K562 (cell line): ENCODE results near the gene PPP1R14B. TPM values are rescaled to one million over a fixed set of nuclear protein-coding genes. Genes with fewer than 3 reads are reported as not detected.

ENCODE experiments used
- ATAC-seq: fragments of 200-7000 bp; cut with Tn5 transposase; 3 replicates; pipeline ENCODE4 v1.9.1; 2020; ENCODE audit warnings: moderate library complexity
- BruUV-seq: library from RNA; stranded (reverse); fragments of 400-500 nt; replicated peaks from 2 replicates; lab custom pipeline; 2021; lab: Mats Ljungman, UMichigan
- CTCF ChIA-PET: fragments of 300-600 bp; formaldehyde crosslinking; extraction: SDS; loops from one replicate; lab custom pipeline; 2021; ENCODE audit warnings: low intra/inter-chr PET ratio; lab: Yijun Ruan, JAX
- POLR2A ChIA-PET: fragments of 300-600, 350-650 bp; sonication (Branson Sonifier 250); formaldehyde crosslinking; extraction: SDS; loops from one replicate; lab custom pipeline; 2021; ENCODE audit warnings: antibody characterized with exemption, inconsistent platforms; lab: Yijun Ruan, JAX
- DNase-seq, 4 experiments: peaks; one replicate each; pipeline versions ENCODE4 v3.0.0 to v3.0.0-alpha.2; 2011 to 2018; ENCODE audit warnings: low spot score in 3 of 4, mixed read lengths in 3 of 4; ENCODE audit errors: extremely low read depth in 1 of 4
- FAIRE-seq: peaks from 2 replicates; lab custom pipeline; 2011; peaks lifted over from hg19 to GRCh38; lab: Jason Lieb, UNC
- H2AFZ ChIP-seq: 2 replicates; pipeline ENCODE4 v1.6.0; 2011; ENCODE audit warnings: low read depth, low read length, control low read depth, inconsistent platforms
- H3K27ac ChIP-seq: fragments of 200-600 bp; 3 replicates; pipeline ENCODE4 v1.8.0; 2011; ENCODE audit warnings: low read depth, mild to moderate bottlenecking, control low read depth, inconsistent platforms, low read length, moderate library complexity, mixed read lengths; ENCODE audit errors: extremely low read depth
- H3K27me3 ChIP-seq, 2 experiments: fragments of 300-600 bp in 1 of 2; 2 replicates in 1 of 2; 3 replicates in 1 of 2; pipeline versions ENCODE4 v1.6.0 to v1.8.0; 2011; ENCODE audit warnings: inconsistent platforms in 2 of 2, low read length in 2 of 2, mild to moderate bottlenecking in 1 of 2, mixed read lengths in 1 of 2, moderate library complexity in 1 of 2; ENCODE audit not compliant: control insufficient read depth in 2 of 2, insufficient read depth in 2 of 2
- H3K36me3 ChIP-seq: fragments of 300-600 bp; 3 replicates; pipeline ENCODE4 v1.8.0; 2011; ENCODE audit warnings: mild to moderate bottlenecking, low read length, inconsistent platforms; ENCODE audit not compliant: control insufficient read depth, insufficient read depth
- H3K4me1 ChIP-seq, 2 experiments: fragments of 200-600 bp in 1 of 2; replicated peaks in 1 of 2; 2 replicates in 1 of 2; 3 replicates in 1 of 2; pipeline versions ENCODE4 v1.5.1 to v1.8.0; 2011; ENCODE audit warnings: inconsistent platforms in 2 of 2, low read length in 2 of 2, mild to moderate bottlenecking in 1 of 2, mixed read lengths in 1 of 2, moderate library complexity in 1 of 2; ENCODE audit not compliant: control insufficient read depth in 2 of 2, insufficient read depth in 2 of 2
- H3K4me2 ChIP-seq: 2 replicates; pipeline ENCODE4 v1.6.1; 2011; ENCODE audit warnings: low read length, control low read depth, inconsistent platforms, mixed read lengths; ENCODE audit not compliant: insufficient read depth
- H3K4me3 ChIP-seq: fragments of 200-600 bp; sonication (generic), shearing (Covaris generic); 2 replicates; pipeline ENCODE4 v1.5.1; 2016; ENCODE audit warnings: control low read depth, inconsistent platforms
- H3K79me2 ChIP-seq: fragments of 200-600 bp; 3 replicates; pipeline ENCODE4 v1.8.0; 2011; ENCODE audit warnings: low read length, inconsistent platforms; ENCODE audit not compliant: control insufficient read depth, insufficient read depth
- H3K9ac ChIP-seq, 2 experiments: 2 replicates each; pipeline versions ENCODE4 v1.6.0 to v1.6.1; 2011; ENCODE audit warnings: low read depth in 2 of 2, low read length in 2 of 2, control low read depth in 1 of 2, inconsistent platforms in 1 of 2, mild to moderate bottlenecking in 1 of 2, mixed read lengths in 1 of 2; ENCODE audit not compliant: insufficient read depth in 1 of 2
- H3K9me1 ChIP-seq: one replicate; pipeline ENCODE4 v1.6.0; 2011; ENCODE audit warnings: inconsistent platforms, mild to moderate bottlenecking, low read length, moderate library complexity; ENCODE audit not compliant: control insufficient read depth, insufficient read depth
- H3K9me3 ChIP-seq: replicated peaks from 2 replicates; pipeline ENCODE4 v1.5.1; 2011; ENCODE audit warnings: low read depth, low read length, inconsistent platforms; ENCODE audit not compliant: control insufficient read depth, insufficient read depth
- H4K20me1 ChIP-seq: replicated peaks from 2 replicates; pipeline ENCODE4 v1.6.1; 2011; ENCODE audit warnings: low read length, inconsistent platforms, mixed read lengths; ENCODE audit not compliant: control insufficient read depth, insufficient read depth
- CBFA2T3 ChIP-seq: fragments of 450-650 bp; IDR thresholded peaks from 2 replicates; pipeline ENCODE4 v1.6.1; 2017
- DMBX1 ChIP-seq: fragments of 250-450 bp; sonication (Bioruptor Pico); IDR thresholded peaks from 2 replicates; pipeline ENCODE4 v1.8.0; 2022; ENCODE audit warnings: inconsistent platforms, mild to moderate bottlenecking, moderate library complexity, borderline replicate concordance
- DPF2 ChIP-seq: fragments of 450-650 bp; IDR thresholded peaks from 2 replicates; pipeline ENCODE4 v1.6.1; 2016
- ELK1 ChIP-seq: sonication (generic); formaldehyde crosslinking; IDR thresholded peaks from 2 replicates; pipeline ENCODE4 v1.8.1; 2022; ENCODE audit warnings: missing genetic modification reagents
- FOXJ3 ChIP-seq: sonication (generic); formaldehyde crosslinking; IDR thresholded peaks from 2 replicates; pipeline ENCODE4 v1.4.0; 2020; ENCODE audit warnings: mild to moderate bottlenecking, missing genetic modification reagents
- HMGN3 ChIP-seq: IDR thresholded peaks from 2 replicates; pipeline ENCODE4 v1.6.1; 2011; ENCODE audit warnings: borderline replicate concordance, low read depth, mild to moderate bottlenecking, mixed read lengths, low read length; ENCODE audit not compliant: insufficient read length; ENCODE audit errors: extremely low read depth
- NCOA2 ChIP-seq, 2 experiments: fragments of 450-650 bp; IDR thresholded peaks; 2 replicates each; pipeline ENCODE4 v1.6.1; 2018; ENCODE audit warnings: mild to moderate bottlenecking in 2 of 2, moderate library complexity in 1 of 2; ENCODE audit not compliant: partially characterized antibody in 2 of 2
- NRF1 ChIP-seq, 2 experiments: fragments of 450-650 bp; IDR thresholded peaks in 1 of 2; conservative IDR thresholded peaks in 1 of 2; 2 replicates each; pipeline ENCODE4 v1.6.1; 2014; ENCODE audit warnings: mild to moderate bottlenecking in 2 of 2
- POLR2G ChIP-seq: fragments of 200-400 bp; formaldehyde crosslinking; IDR thresholded peaks from 2 replicates; pipeline ENCODE4 v1.6.1; 2017; ENCODE audit warnings: low read depth, mild to moderate bottlenecking, antibody characterized with exemption, low read length, moderate library complexity
- SAFB2 ChIP-seq: fragments of 200-400 bp; formaldehyde crosslinking; IDR thresholded peaks from 2 replicates; pipeline ENCODE4 v1.6.1; 2018; ENCODE audit warnings: borderline replicate concordance, low read length, low read depth, moderate library complexity; ENCODE audit not compliant: severe bottlenecking
- TARDBP ChIP-seq: fragments of 450-650 bp; IDR thresholded peaks from 2 replicates; pipeline ENCODE4 v1.6.1; 2016
- ZBED1 ChIP-seq: IDR thresholded peaks from 2 replicates; pipeline ENCODE4 v1.6.1; 2014
- ZBTB7A ChIP-seq: IDR thresholded peaks from 2 replicates; pipeline ENCODE4 v1.6.1; 2011; ENCODE audit warnings: low read depth, mild to moderate bottlenecking, low read length, moderate library complexity, borderline replicate concordance; ENCODE audit not compliant: control insufficient read depth
- ZNF140 ChIP-seq: fragments of 250-450 bp; sonication (Bioruptor Pico); IDR thresholded peaks from 2 replicates; pipeline ENCODE4 v1.8.0; 2021; ENCODE audit warnings: moderate library complexity, mild to moderate bottlenecking, inconsistent platforms
- ZNF143 ChIP-seq: sonication (generic); formaldehyde crosslinking; IDR thresholded peaks from 2 replicates; pipeline ENCODE4 v1.9.0; 2022; ENCODE audit warnings: mild to moderate bottlenecking, missing genetic modification reagents
- ZNF239 ChIP-seq: fragments of 250-450 bp; sonication (Bioruptor Pico); IDR thresholded peaks from 2 replicates; pipeline ENCODE4 v1.4.0; 2020; ENCODE audit warnings: mild to moderate bottlenecking
- ZNF76 ChIP-seq: fragments of 250-450 bp; sonication (Bioruptor Pico); IDR thresholded peaks from 2 replicates; pipeline ENCODE4 v1.4.0; 2020; ENCODE audit warnings: mild to moderate bottlenecking, moderate library complexity, borderline replicate concordance
- WGBS: fragments of 100-300 bp; shearing (Covaris generic); methylation state at CpG from one replicate; pipeline ENCODE4 v1.1.6; 2016; ENCODE audit warnings: low coverage, mixed read lengths; ENCODE audit not compliant: insufficient coverage; ENCODE audit errors: missing lambda C conversion rate; 5-methylcytosine and 5-hydroxymethylcytosine counted together
- in situ Hi-C: fragments of 300-500 bp; cut with MboI; formaldehyde crosslinking; loops from 4 replicates; pipeline ENCODE4 v1.15.0; 2018; ENCODE audit warnings: inconsistent platforms, mixed read lengths
- intact Hi-C: fragments of 100-400 bp; cut with micrococcal nuclease; formaldehyde crosslinking; loops from 2 replicates; pipeline ENCODE4 v1.14.2; 2022
- polyA plus RNA-seq, 8 experiments: library from polyadenylated mRNA; depleted of rRNA in 4 of 8; stranded (reverse) in 5 of 8; unstranded in 3 of 8; fragments of >200 nt; fragmentation: Nextera tagmentation in 2 of 8; fragmentation: Illumina TruSeq in 1 of 8; extraction: Ambion mirVana in 2 of 8; extraction: Trizol in 1 of 8; gene quantifications; 2 replicates each; pipeline versions ENCODE4 v1.2.1 to v1.2.3, GENCODE V29; 2011 to 2014; ENCODE audit warnings: inconsistent platforms in 1 of 8, missing spikeins in 1 of 8
- total RNA-seq, 7 experiments: library from RNA; depleted of rRNA in 6 of 7; stranded (reverse); fragments of >200 nt in 6 of 7; fragmentation: Illumina TruSeq in 2 of 7; extraction: Trizol in 2 of 7; gene quantifications; 2 replicates each; pipeline versions ENCODE4 v1.2.1 to v1.2.3, GENCODE V29; 2011 to 2021; ENCODE audit warnings: low replicate concordance in 1 of 7
- TF ChIP-seq, protein P1 (sequence below): sonication (generic); formaldehyde crosslinking; IDR thresholded peaks from 2 replicates; pipeline ENCODE4 v1.8.0; 2022; ENCODE audit warnings: mild to moderate bottlenecking, low read depth, missing genetic modification reagents
- TF ChIP-seq, protein P2 (sequence below), 2 experiments: fragments of 450-650 bp in 1 of 2; sonication (generic) in 1 of 2; formaldehyde crosslinking in 1 of 2; IDR thresholded peaks in 1 of 2; conservative IDR thresholded peaks in 1 of 2; 2 replicates each; pipeline versions ENCODE4 v1.6.1 to v1.8.1; 2016 to 2023; ENCODE audit warnings: mild to moderate bottlenecking in 2 of 2, moderate library complexity in 2 of 2, inconsistent platforms in 1 of 2, missing genetic modification reagents in 1 of 2

The PPP1R14B gene
- total and polyA plus RNA-seq, 9 of the 15 experiments (the other 6 are each of a cell fraction or from before 2014, with no cell fraction given) = 7.7 to 566 (median 212) TPM

DNA sequence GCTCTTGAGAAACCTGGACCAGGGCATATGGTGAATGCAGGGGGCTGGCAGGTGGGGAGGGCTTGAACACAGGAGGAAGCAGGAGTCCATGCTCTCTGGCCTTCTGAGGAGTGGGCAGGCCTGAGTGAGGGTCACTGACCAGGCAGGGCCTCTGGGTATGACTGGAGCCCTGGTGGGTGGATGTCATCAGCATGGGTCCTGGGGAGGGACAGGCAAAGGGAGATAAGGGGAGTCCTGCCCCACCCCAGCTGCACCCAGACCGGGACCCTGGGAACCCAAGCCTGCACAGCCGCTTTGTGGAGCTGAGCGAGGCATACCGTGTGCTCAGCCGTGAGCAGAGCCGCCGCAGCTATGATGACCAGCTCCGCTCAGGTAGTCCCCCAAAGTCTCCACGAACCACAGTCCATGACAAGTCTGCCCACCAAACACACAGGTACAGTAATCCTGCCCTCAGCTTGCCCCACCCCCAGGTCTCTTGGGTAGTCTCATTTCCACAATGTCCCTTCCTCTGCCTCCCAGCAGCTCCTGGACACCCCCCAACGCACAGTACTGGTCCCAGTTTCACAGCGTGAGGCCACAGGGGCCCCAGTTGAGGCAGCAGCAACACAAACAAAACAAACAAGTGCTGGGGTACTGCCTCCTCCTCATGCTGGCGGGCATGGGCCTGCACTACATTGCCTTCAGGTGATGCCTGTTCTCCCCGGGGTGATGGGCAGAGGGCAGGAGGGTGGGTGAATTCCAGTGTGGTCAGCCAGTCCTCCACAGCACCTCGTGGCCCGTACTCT is 14.4 kb downstream of the PPP1R14B start:
- no TSS peak for BruUV-seq
- CTCF ChIA-PET = no interaction called here
- TF ChIP-seq ZNF76 (CRISPR knock-in tag) = no peak
- TF ChIP-seq FOXJ3 (CRISPR knock-in tag) = no peak
- peak; percentile 14 to 24; a peak in 1 of 4 replicates for TF ChIP-seq NRF1 (conservative IDR thresholded peaks at IDR 0.05 in 1 of 2, IDR thresholded peaks at IDR 0.05 in 1 of 2)
- TF ChIP-seq TARDBP = no peak
- no peak for TF ChIP-seq ZBED1
- TF ChIP-seq, protein P1, sequence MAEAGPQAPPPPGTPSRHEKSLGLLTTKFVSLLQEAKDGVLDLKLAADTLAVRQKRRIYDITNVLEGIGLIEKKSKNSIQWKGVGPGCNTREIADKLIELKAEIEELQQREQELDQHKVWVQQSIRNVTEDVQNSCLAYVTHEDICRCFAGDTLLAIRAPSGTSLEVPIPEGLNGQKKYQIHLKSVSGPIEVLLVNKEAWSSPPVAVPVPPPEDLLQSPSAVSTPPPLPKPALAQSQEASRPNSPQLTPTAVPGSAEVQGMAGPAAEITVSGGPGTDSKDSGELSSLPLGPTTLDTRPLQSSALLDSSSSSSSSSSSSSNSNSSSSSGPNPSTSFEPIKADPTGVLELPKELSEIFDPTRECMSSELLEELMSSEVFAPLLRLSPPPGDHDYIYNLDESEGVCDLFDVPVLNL (CRISPR knock-in tag) = no peak
- no peak for TF ChIP-seq ELK1
- TF ChIP-seq DMBX1 (CRISPR knock-in tag) = no peak
- TF ChIP-seq, protein P2, sequence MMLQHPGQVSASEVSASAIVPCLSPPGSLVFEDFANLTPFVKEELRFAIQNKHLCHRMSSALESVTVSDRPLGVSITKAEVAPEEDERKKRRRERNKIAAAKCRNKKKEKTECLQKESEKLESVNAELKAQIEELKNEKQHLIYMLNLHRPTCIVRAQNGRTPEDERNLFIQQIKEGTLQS (IDR thresholded peaks at IDR 0.05) = 0 out of 2 replicates have a peak, but pooled peaks have one; percentile 23
- TF ChIP-seq, protein P2 (CRISPR knock-in tag; conservative IDR thresholded peaks at IDR 0.05) = no peak
- TF ChIP-seq DPF2 = peak; percentile 14; the same call in 1 of the 2 replicates
- TF ChIP-seq ZNF143 (CRISPR knock-in tag) = no peak
- peak; percentile 54 for TF ChIP-seq POLR2G
- TF ChIP-seq SAFB2 = no peak
- peak; percentile 78; the same call in 1 of the 2 replicates for TF ChIP-seq ZBTB7A
- TF ChIP-seq HMGN3 = peak; percentile 29
- no peak for TF ChIP-seq ZNF239
- no peak for TF ChIP-seq ZNF140 (CRISPR knock-in tag)
- TF ChIP-seq NCOA2 (IDR thresholded peaks at IDR 0.05; ENCODE audit: partially characterized antibody in 2 of 2) = no peak
- TF ChIP-seq CBFA2T3 = peak; percentile 47; the same call in 1 of the 2 replicates

More for the DNA sequence above, 14.4 kb downstream of the PPP1R14B start:
- H3K9me1 ChIP-seq = no peaks in the 10 kb centered on the region
- in situ Hi-C loops (no loop called here), intact Hi-C loops (no loop called here)
- POLR2A ChIA-PET = interaction anchor here (1.0 to 2.5 kb wide), 7 partner anchors 9 to 71 kb away, joined by 3 to 11 read pairs (median 5); partner anchors contain the start of genes FERMT3, FKBP2 and PPP1R14B
- peak overlapping the region; percentile 48 to 71 for H3K9ac ChIP-seq
- H3K79me2 ChIP-seq = peaks cover 45% of the 10 kb centered on the region
- H3K4me1 ChIP-seq = peaks cover 37 to 73% of the 10 kb centered on the region in 2 experiments
- H3K36me3 ChIP-seq = peaks cover 23% of the 10 kb centered on the region; the same call in 2 of the 3 replicates
- ATAC-seq = peak; percentile 3
- no peaks in the 10 kb centered on the region for H4K20me1 ChIP-seq
- FAIRE-seq = peak; percentile 48
- H3K27me3 ChIP-seq = no peaks in the 10 kb centered on the region
- peak overlapping the region; percentile 67 for H3K4me2 ChIP-seq
- 54% methylated on average over 15 of the region's 15 CpGs for WGBS
- H3K27ac ChIP-seq = peak overlapping the region; percentile 47; the same call in 2 of the 3 replicates
- H2AFZ ChIP-seq = no peak overlapping the region
- no peaks in the 10 kb centered on the region for H3K9me3 ChIP-seq
- H3K4me3 ChIP-seq = no peak overlapping the region
- peak in 2 of 4 experiments; percentile 57 to 76 for DNase-seq
